ENCODE results near the gene DENND2A. TPM values are rescaled to one million over a fixed set of nuclear protein-coding genes. Genes with fewer than 3 reads are reported as not detected.

Gene DENND2A
- total and polyA plus RNA-seq, 7 experiments from 2014 or later, result not detected

- no peaks in the 10 kb centered on the region for H3K27me3 Mint-ChIP-seq
- peak overlapping the region; percentile 81 to 94 (median 89) for H3K4me3 Mint-ChIP-seq
- peak overlapping the region; percentile 41 to 92 (median 80) for H3K27ac Mint-ChIP-seq
- no peak for ATAC-seq
- no peaks in the 10 kb centered on the region for H3K9me3 Mint-ChIP-seq
- peaks cover 3 to 20% (median 14%) of the 10 kb centered on the region in 5 donors for H3K36me3 Mint-ChIP-seq
- Histone ChIP-seq H3K36me3 (ENCODE audit: control insufficient read depth in 2 of 3, insufficient read depth in 3 of 3, low read length in 3 of 3) (peaks cover 0 to 30% (median 0%) of the 10 kb centered on the region in 3 experiments), H3K9me3 (ENCODE audit: control insufficient read depth in 2 of 3, low read length in 3 of 3) (no peaks in the 10 kb centered on the region), H3K27ac (ENCODE audit: low read depth, low read length) (peak overlapping the region; percentile 91), H3K27me3 (ENCODE audit: control insufficient read depth in 2 of 2, insufficient read depth in 2 of 2, low read length in 2 of 2) (no peaks in the 10 kb centered on the region), H3K4me3 (ENCODE audit: low read length) (no peak overlapping the region), H3K4me1 (ENCODE audit: control insufficient read depth in 2 of 2, insufficient read depth in 2 of 2, low read length in 2 of 2) (peaks cover 11 to 14% of the 10 kb centered on the region in 2 donors)
- ChIA-PET CTCF (interaction anchor here (0.6 to 1.2 kb wide), 6 partner anchors 21 to 343 kb away, joined by 3 to 5 read pairs (median 3); no protein-coding TSS in a partner anchor), POLR2A (interaction anchor here (0.7 to 3.2 kb wide), 8 partner anchors 8 to 251 kb away, joined by 3 to 26 read pairs (median 5); partner anchors contain the start of genes BRAF and NDUFB2)
- intact Hi-C loops (cut with micrococcal nuclease), result loop anchor here in 1 of 2 donors (5.0 to 10.0 kb wide), 2 partner anchors 610 to 1063 kb away; partner anchors contain the start of genes PARP12 and SSBP1
- no peak for DNase-seq
- H3K4me1 Mint-ChIP-seq, result peaks cover 20 to 43% (median 37%) of the 10 kb centered on the region in 7 donors
Measured at GRCh38 chr7:140674356-140674800, 33.8 kb upstream of the DENND2A start.

DNA sequence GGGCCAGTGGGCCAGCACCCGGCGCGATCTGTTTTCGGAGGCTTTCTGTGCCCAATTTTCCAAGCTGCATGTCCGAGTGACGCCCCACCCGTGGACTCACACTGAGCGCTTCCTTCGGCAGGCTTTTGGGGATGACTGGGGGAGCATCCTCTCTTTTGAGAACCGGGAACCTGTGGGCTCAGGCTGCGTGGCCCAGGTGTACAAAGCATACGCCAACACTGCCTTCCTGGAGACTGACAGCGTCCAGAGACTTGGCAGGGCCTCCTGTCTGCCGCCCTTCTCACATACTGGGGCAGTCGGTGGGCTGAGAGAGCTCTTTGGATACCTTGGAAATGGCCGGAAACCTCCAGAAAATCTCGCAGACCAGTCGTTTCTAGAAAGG lies 33.2 kb upstream of the DENND2A start:
- ChIA-PET CTCF (interaction anchor here (0.7 to 1.1 kb wide), 2 partner anchors 21 to 344 kb away, joined by 3 read pairs; no protein-coding TSS in a partner anchor), POLR2A (interaction anchor here (0.7 to 3.2 kb wide), 13 partner anchors 9 to 340 kb away, joined by 3 to 26 read pairs (median 3); partner anchors contain the start of genes BRAF and NDUFB2)
- Mint-ChIP-seq H3K27me3 (peaks cover 0 to 1% (median 0%) of the 10 kb centered on the region in 5 donors), H3K4me3 (peak overlapping the region; percentile 81 to 94 (median 89)), H3K9me3 (no peaks in the 10 kb centered on the region), H3K36me3 (peaks cover 0 to 15% (median 9%) of the 10 kb centered on the region in 5 donors), H3K4me1 (peaks cover 20 to 43% (median 37%) of the 10 kb centered on the region in 7 donors), H3K27ac (peak overlapping the region; percentile 68 to 97 (median 88))
- Histone ChIP-seq H3K36me3 (ENCODE audit: control insufficient read depth in 2 of 3, insufficient read depth in 3 of 3, low read length in 3 of 3) (peaks cover 0 to 24% (median 0%) of the 10 kb centered on the region in 3 experiments), H3K4me1 (ENCODE audit: control insufficient read depth in 2 of 2, insufficient read depth in 2 of 2, low read length in 2 of 2) (peaks cover 11 to 14% of the 10 kb centered on the region in 2 donors), H3K27me3 (ENCODE audit: control insufficient read depth in 2 of 2, insufficient read depth in 2 of 2, low read length in 2 of 2) (no peaks in the 10 kb centered on the region), H3K27ac (ENCODE audit: low read depth, low read length) (peak overlapping the region; percentile 91), H3K9me3 (ENCODE audit: control insufficient read depth in 2 of 3, low read length in 3 of 3) (no peaks in the 10 kb centered on the region), H3K4me3 (ENCODE audit: low read length) (peak overlapping the region; percentile 82)
- intact Hi-C loops (cut with micrococcal nuclease), result loop anchor here (1.0 to 10.0 kb wide), 12 partner anchors 23 to 1065 kb away; partner anchors contain the start of genes BRAF (in 2 of the 2), NDUFB2 (in 2 of the 2), SSBP1 (in 2 of the 2) and AGK (in 1 of the 2)
- no peak for ATAC-seq
- no peak for DNase-seq

DNA sequence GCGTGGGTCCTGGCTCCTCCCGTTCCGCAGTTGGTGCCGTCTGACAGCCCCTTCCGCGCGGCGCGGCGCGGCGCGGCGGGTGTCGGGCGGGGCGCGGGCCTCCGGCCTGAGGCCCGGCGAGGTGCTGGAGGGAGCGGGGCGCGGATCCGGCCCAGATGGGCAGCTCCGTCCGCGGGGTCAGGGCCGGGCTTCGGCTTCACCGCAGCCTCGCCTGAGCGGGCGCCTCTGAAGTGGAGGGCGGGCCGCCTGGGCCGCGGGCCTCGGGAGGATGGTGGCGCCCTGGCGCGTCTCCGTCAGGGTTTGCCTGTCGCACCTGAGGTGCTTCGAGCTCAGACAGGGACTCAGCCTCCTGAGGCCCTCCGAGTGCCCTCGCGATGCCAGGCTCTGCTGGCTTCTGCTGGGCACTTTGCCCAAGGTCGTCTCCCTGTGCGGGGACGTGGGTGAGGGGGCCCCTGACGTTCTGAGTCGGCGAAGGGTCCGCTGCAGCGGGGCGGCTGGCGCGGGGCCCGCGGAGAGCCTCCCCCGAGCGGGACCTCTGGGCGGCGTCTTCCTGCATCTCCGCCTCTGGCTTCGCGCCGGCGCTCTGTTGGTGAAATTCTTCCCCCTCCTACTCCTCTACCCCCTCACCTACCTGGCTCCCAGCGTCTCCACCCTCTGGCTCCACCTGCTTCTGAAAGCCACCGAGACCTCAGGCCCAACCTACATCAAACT lies 32.6 kb upstream of the DENND2A start:
- DNase-seq, result peak; percentile 56 to 78 (median 75)
- H3K27me3 ChIP-seq (ENCODE audit: control insufficient read depth in 2 of 2, insufficient read depth in 2 of 2, low read length in 2 of 2), result no peaks in the 10 kb centered on the region
- H3K27ac ChIP-seq (ENCODE audit: low read depth, low read length), result peak overlapping the region; percentile 91
- intact Hi-C loops (cut with micrococcal nuclease), result loop anchor here (1.0 to 10.0 kb wide), 12 partner anchors 23 to 1065 kb away; partner anchors contain the start of genes BRAF (in 2 of the 2), NDUFB2 (in 2 of the 2), SSBP1 (in 2 of the 2) and AGK (in 1 of the 2)
- ChIA-PET POLR2A (interaction anchor here (0.6 to 3.2 kb wide), 12 partner anchors 13 to 1313 kb away, joined by 3 to 26 read pairs (median 4); partner anchors contain the start of genes BRAF and NDUFB2), CTCF (no interaction called here)
- Mint-ChIP-seq H3K9me3 (no peaks in the 10 kb centered on the region), H3K36me3 (peaks cover 0 to 11% (median 6%) of the 10 kb centered on the region in 5 donors), H3K27me3 (peaks cover 0 to 7% (median 0%) of the 10 kb centered on the region in 5 donors), H3K4me1 (peaks cover 16 to 42% (median 37%) of the 10 kb centered on the region in 7 donors), H3K4me3 (peak overlapping the region; percentile 81 to 94 (median 89)), H3K27ac (peak overlapping the region; percentile 68 to 97 (median 88))
- ATAC-seq, result peak; percentile 82
- peaks cover 11 to 14% of the 10 kb centered on the region in 2 donors for H3K4me1 ChIP-seq (ENCODE audit: control insufficient read depth in 2 of 2, insufficient read depth in 2 of 2, low read length in 2 of 2)
- H3K36me3 ChIP-seq (ENCODE audit: control insufficient read depth in 2 of 3, insufficient read depth in 3 of 3, low read length in 3 of 3), result peaks cover 0 to 18% (median 0%) of the 10 kb centered on the region in 3 experiments
- H3K9me3 ChIP-seq (ENCODE audit: control insufficient read depth in 2 of 3, low read length in 3 of 3), result no peaks in the 10 kb centered on the region
- H3K4me3 ChIP-seq (ENCODE audit: low read length), result peak overlapping the region; percentile 82

DNA sequence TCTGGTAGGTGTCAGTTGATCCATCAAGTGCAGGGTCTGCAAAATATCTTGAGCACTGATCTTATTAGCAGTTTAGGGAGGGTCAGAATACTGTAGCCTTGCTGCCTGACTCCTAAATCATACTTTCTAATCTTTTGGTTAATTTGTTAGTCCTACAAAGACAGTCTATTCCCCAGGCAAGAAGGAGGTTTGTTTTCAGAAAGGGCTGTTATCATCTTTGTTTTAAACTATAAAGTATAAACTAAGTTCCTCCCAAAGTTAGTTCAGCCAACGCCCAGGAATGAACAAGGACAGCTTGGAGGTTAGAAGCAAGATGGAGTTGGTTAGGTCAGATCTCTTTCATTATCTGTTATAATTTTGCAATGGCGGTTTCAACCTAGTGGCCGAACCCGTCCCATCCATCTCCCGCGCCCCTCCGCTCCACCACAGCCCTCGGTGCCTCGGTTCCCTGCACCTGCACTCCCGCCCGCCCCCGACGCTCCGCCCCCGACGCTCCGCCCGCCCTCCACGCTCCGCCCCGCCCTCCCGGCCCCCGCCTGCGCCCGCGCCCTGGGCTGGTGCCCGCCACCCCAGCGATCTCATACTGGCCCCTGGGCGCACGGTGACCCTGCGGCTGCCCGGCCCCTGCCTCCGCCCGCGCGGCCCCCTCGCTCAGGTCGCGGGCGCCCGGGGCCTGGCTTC lies 31.9 kb upstream of the DENND2A start, which contains the start of gene ADCK2:
TSS of gene ADCK2 (plus strand) at position 564 of the 681 bp plus-strand sequence. CDS start 386 bp downstream, outside the sequence.
- Histone ChIP-seq H3K27me3 (ENCODE audit: control insufficient read depth in 2 of 2, insufficient read depth in 2 of 2, low read length in 2 of 2) (no peaks in the 10 kb centered on the region), H3K4me1 (ENCODE audit: control insufficient read depth in 2 of 2, insufficient read depth in 2 of 2, low read length in 2 of 2) (peaks cover 11 to 14% of the 10 kb centered on the region in 2 donors), H3K4me3 (ENCODE audit: low read length) (peak within 1 kb of the TSS; percentile 82), H3K9me3 (ENCODE audit: control insufficient read depth in 2 of 3, low read length in 3 of 3) (no peaks in the 10 kb centered on the region), H3K27ac (ENCODE audit: low read depth, low read length) (peak within 1 kb of the TSS; percentile 91), H3K36me3 (ENCODE audit: control insufficient read depth in 2 of 3, insufficient read depth in 3 of 3, low read length in 3 of 3) (peaks cover 0 to 11% (median 0%) of the 10 kb centered on the region in 3 experiments)
- Mint-ChIP-seq H3K27ac (peak within 1 kb of the TSS; percentile 80 to 97 (median 88)), H3K27me3 (peaks cover 0 to 13% (median 0%) of the 10 kb centered on the region in 5 donors), H3K4me1 (peaks cover 13 to 37% (median 34%) of the 10 kb centered on the region in 7 donors), H3K4me3 (peak within 1 kb of the TSS; percentile 81 to 94 (median 89)), H3K36me3 (peaks cover 0 to 5% (median 0%) of the 10 kb centered on the region in 5 donors), H3K9me3 (no peaks in the 10 kb centered on the region)
- DNase-seq (peak in 4 of 9 donors; percentile 52 to 69 (median 60)), ATAC-seq (peak; percentile 78)
- CTCF ChIA-PET, result no interaction called here
- POLR2A ChIA-PET, result interaction anchor here (0.7 to 3.2 kb wide), 8 partner anchors 16 to 1312 kb away, joined by 3 to 26 read pairs (median 4); partner anchors contain the start of gene NDUFB2
- intact Hi-C loops (cut with micrococcal nuclease), result loop anchor here (1.0 to 10.0 kb wide), 12 partner anchors 24 to 1066 kb away; partner anchors contain the start of genes BRAF (in 2 of the 2), NDUFB2 (in 2 of the 2), SSBP1 (in 2 of the 2) and AGK (in 1 of the 2)

GRCh38 chr7:140671966-140672365 lies 31.4 kb upstream of the DENND2A start:
- CTCF ChIA-PET, result no interaction called here
- peak overlapping the region; percentile 76 to 89 (median 82) for H3K4me3 Mint-ChIP-seq
- ATAC-seq (no peak), DNase-seq (no peak)
- H3K27ac Mint-ChIP-seq, result peak overlapping the region in 8 of 9 donors; percentile 47 to 86 (median 78)
- peaks cover 11 to 14% of the 10 kb centered on the region in 2 donors for H3K4me1 ChIP-seq (ENCODE audit: control insufficient read depth in 2 of 2, insufficient read depth in 2 of 2, low read length in 2 of 2)
- H3K9me3 ChIP-seq (ENCODE audit: control insufficient read depth in 2 of 3, low read length in 3 of 3), result no peaks in the 10 kb centered on the region
- peaks cover 0 to 10% (median 0%) of the 10 kb centered on the region in 3 experiments for H3K36me3 ChIP-seq (ENCODE audit: control insufficient read depth in 2 of 3, insufficient read depth in 3 of 3, low read length in 3 of 3)
- H3K27me3 Mint-ChIP-seq, result peaks cover 0 to 13% (median 0%) of the 10 kb centered on the region in 5 donors
- H3K4me3 ChIP-seq (ENCODE audit: low read length), result no peak overlapping the region
- no peaks in the 10 kb centered on the region for H3K9me3 Mint-ChIP-seq
- peaks cover 13 to 37% (median 32%) of the 10 kb centered on the region in 7 donors for H3K4me1 Mint-ChIP-seq
- intact Hi-C loops (cut with micrococcal nuclease), result loop anchor here (2.0 to 10.0 kb wide), 5 partner anchors 51 to 1065 kb away; partner anchors contain the start of genes BRAF (in 2 of the 2), AGK (in 1 of the 2), PARP12 (in 1 of the 2) and SSBP1 (in 1 of the 2)
- no peaks in the 10 kb centered on the region for H3K27me3 ChIP-seq (ENCODE audit: control insufficient read depth in 2 of 2, insufficient read depth in 2 of 2, low read length in 2 of 2)
- H3K27ac ChIP-seq (ENCODE audit: low read depth, low read length), result no peak overlapping the region
- peaks cover 0 to 3% (median 0%) of the 10 kb centered on the region in 5 donors for H3K36me3 Mint-ChIP-seq
- POLR2A ChIA-PET, result interaction anchor here (0.7 to 1.0 kb wide), 2 partner anchors 15 to 21 kb away, joined by 3 read pairs; no protein-coding TSS in a partner anchor
